Activated CD8-positive, alpha-beta memory T cell treated with anti-CD3 and anti-CD28 coated beads for 24 hours (primary cell): ENCODE measurements around the gene MANSC4.

Experiments used
- DNase-seq: peaks from one replicate; pipeline ENCODE4 v3.0.0-alpha.2; 2020

The MANSC4 gene

DNA sequence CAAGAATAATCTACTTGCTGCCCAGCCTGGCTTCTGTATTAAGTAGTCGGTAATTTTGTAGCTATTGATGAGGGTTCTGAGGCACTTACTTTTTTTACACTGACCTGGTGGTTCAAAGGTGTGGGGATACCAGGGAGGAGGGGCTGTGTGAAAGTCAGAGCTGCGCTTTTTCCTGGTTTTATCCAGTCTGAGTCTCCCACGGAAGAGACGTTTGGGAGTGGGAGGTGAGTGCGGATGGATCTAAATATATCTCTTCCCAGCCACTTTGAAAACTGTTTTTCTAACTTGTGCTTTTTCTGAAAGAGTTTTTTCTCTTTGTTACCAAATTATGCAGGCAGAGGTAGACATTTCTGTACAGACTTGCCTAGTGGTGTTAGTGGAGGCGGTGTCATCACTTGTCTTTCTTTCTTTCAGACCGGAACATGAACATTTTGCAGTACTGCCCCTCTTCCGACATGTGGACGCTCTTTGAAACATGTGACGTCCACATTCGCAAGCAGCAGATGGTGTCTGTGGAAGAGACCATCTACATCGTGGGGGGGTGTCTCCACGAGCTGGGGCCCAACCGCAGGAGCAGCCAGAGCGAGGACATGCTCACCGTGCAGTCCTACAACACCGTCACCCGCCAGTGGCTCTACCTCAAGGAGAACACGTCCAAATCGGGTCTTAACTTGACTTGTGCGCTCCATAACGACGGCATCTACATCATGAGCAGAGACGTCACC is 17.4 kb upstream of the MANSC4 start:
- no peak for DNase-seq

DNA sequence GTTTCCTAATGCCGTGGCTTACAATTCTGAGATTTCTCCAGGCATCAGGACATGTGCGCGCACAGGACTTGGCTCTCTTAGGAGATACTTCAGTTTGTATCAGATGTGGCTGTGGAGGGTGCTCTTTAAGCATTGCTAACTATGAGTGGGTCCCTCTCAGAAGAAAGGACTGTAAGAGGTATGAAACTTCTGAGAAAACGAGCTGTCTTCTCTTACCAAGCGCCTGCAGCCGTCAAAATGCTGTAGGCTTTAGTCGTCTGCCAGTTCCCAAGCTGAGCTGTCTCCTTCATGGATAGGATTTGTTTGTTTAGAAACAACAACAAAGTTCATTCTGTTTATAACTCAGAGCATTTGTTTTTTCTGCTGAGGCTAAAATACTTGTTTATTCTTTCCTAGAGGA is 16.1 kb upstream of the MANSC4 start:
- no peak for DNase-seq

DNA sequence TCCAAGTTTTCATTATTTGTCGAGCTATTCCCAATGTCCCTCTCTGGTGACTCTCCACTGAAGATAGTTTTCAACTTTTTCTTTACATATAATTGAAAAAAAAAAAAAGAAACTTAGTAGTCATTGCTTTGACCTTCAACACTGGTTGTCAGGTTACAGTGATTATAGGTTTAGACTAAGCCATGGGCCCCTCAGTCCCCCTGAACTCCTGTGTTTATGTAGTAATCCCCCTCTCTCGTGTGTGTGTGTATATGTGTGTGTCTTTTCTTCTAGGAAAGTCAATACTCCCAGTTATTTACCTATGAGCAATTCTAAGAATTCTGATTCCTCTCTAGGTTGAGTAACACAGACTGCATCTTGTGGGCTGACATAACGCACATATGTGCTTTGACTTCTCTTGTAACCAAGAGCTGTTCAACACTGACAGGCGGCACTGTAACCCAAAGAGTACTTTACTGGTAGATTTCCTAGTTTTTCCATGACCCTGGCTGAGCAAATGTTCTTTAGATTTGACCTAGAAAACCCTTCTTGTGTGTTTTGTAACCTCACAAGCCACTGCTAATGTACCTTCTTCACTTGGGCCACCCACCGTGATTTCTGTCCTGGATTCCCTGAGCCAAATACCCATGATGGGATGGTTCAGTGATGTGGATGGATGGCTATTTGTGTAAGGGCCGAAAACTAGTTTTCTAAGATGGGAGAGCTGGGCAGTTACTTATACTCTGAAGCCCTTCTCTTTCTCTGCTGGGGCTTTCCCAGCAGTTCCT is 15.0 kb upstream of the MANSC4 start:
- DNase-seq: no peak

DNA sequence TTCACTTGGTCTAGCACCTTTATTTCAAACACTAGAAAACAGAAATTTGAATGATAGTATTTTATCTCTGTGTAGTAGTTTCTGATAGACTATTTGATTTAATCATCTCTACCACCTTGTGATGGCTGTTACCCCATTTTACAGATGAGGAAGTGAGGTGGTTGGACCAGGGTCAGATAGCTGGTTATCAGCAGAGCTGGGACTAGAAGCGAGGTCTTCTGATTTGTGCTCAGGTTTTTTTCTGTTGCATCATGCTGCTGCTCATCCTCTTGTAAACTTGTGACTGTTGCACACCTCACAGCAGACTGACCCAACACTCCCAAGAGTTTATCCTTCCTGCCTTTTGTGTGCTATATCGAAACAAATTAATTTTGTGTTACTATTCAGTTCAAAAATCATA is 10.1 kb upstream of the MANSC4 start:
- no peak for DNase-seq

DNA sequence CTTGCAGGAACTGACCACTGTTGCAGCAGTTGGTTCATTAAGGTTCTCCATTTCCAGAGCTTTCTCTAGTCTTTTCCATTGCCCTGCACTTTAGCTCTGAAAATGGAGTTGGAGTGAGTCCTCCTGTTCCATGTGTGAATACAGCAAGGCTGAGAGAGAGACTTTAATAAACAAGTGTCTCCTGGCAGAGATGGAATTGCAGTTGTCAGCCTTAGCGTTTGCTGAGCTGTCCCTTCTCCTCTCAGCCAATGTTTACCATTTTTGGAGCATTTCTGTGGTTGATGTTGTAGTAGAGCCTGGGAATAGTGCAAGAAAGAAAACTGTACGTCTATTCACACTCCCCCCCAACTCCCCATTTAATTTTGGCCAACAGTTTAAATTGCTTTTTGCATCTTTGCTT is 7.5 kb upstream of the MANSC4 start:
- DNase-seq: no peak

DNA sequence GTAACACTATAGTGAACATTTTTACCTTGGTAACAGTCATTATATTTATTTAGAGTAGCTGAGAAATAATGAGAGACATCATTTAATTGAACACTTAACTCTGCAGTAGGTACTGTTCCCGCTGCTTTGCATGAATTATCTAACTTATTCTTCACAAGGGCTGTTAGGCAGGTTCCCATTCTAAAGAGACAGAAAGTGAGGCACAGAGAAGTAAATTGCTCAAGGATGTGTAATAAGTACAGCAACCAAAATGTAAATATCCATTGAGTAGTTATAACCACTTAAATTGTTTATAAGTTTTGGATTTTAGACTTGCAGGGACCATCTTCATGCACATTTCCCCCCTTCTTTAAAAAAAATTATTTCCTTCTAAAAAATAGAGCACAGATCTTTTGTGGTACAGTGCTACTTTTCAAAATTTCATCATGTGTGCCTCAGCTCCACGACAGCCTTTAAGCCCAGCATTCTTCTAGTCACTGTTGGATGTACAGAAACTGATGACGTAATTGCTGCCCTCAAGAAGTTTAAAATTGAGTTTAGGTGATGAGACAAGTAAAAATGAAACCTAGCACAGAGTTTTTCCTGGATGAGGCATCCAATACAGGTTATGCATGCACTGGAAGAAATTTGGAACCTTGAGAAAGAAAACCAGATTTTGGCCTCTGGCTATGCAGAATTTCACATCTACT is 6.0 kb upstream of the MANSC4 start:
- no peak for DNase-seq

DNA sequence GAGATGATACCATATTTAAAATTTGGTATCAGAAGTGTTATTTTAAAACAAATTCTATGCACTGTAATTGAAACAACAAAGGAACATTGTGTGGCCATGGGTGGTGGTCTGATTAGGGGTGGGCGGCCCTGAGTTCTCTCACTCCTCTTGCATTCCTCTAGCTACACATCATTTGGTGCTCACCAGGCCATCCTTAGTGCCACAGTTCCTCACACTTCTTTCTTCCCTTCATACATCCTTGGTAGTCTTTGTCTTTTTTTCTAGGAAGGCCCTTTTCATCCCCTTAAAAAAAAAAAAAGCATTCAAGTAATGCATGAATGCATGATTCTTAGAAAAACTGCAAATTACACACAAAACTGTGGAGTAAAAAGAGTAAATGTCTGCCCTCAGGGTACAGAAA is 2.4 kb upstream of the MANSC4 start:
- DNase-seq: no peak

DNA sequence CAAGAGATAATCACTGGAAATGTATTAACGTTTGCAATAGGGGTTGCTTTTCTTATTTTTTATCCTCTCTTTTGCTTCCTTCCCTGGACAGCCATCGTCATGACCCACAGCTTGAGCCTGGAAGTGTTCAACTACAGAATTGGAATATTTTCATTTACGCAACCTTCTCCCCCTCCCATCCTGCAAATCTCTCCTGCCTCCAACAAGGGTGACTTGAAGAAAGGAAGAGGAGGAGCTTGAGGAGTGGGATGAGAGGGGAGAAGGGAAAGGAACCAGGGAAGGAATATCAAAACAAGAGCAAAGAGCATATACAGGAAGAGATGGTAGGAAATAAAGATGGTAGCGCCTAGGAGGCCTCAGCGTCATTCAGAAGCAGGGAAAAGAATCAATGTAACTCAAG is 1.6 kb upstream of the MANSC4 start:
- no peak for DNase-seq

DNA sequence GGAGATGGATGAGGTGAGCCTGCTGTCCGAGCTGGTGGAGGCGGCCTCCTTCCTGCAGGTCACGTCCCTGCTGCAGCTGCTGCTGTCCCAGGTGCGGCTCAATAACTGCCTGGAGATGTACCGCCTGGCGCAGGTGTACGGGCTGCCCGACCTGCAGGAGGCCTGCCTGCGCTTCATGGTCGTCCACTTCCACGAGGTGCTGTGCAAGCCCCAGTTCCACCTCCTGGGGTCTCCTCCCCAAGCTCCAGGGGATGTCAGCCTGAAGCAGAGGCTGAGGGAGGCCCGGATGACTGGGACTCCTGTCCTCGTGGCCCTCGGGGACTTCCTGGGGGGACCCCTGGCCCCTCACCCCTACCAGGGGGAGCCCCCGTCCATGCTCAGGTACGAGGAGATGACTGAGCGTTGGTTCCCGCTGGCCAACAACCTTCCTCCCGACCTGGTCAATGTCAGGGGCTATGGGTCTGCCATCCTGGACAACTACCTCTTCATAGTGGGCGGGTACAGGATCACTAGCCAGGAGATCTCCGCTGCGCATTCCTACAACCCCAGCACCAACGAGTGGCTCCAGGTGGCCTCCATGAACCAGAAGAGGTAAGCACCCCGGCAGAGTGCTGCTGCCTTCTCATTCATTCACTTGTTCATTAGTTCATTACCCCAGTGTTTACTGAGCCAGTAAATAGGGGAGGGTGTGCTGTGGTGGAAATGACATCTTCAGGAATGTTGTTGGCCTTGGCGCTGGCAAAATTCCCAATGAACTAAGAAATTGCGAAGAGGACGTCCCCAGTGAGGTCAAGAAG is 774 bp upstream of the MANSC4 start:
- no peak for DNase-seq

DNA sequence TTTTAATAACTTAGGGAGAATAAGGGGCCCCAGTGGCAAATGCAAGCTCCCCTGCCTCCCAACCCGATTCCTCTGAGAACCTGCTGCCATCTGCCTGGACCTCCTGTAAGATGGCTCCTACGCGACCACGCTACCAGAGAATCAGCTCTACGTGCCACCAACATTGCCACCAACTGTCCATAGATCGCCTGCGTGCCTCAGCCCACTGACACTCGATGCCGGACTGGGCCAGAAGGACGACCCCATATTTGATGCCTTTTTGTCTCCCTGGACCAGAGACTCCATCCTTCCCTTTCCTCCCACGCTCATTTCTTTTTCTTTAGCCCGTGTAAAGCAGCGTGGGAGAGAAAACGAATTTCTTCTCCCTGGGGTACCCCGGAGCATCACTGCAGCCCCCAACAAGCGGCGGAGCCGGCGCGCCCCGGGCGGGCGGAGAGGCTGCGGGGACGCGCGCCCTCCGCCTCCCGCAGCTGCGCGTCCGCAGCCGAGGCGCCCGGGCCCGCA is 568 bp downstream of the MANSC4 start:
- DNase-seq: no peak

DNA sequence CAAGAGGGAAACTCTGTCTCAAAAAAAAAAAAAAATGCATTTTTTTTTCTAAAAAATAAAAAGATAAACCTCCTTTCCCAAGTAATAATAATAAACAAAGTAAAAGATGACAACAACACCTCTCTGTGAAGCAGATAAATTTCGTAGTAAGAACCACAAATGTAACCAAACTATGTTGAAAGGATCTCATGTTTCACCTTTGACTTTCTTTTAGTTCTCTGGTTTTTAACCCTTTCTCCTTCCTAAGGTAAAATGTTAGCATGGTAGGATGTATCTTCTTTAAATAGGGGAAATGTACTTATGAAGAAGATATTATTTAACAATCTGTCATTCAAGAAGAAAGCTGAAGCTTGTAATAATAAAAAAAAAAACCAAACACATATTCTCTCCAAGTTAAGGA is 1.8 kb downstream of the MANSC4 start:
- DNase-seq: no peak

DNA sequence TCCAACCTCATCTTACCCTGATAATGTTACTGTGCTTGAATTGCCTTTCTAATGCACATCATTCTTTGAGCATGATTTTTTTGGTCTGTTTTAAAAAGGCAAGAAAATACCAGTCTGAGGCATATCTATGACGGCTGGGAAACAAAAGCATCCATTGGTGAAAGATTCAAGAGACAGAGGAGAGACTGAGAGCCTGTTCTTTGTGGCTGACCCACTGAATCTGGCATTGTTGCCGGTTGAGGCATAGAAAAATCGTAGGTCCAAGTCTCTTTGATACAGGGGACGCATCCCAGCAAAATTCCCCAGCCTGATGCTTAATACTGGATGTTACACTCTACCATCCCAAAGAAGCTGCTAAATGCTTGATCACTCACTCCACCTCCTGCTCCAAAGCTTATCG is 2.9 kb downstream of the MANSC4 start:
- no peak for DNase-seq

DNA sequence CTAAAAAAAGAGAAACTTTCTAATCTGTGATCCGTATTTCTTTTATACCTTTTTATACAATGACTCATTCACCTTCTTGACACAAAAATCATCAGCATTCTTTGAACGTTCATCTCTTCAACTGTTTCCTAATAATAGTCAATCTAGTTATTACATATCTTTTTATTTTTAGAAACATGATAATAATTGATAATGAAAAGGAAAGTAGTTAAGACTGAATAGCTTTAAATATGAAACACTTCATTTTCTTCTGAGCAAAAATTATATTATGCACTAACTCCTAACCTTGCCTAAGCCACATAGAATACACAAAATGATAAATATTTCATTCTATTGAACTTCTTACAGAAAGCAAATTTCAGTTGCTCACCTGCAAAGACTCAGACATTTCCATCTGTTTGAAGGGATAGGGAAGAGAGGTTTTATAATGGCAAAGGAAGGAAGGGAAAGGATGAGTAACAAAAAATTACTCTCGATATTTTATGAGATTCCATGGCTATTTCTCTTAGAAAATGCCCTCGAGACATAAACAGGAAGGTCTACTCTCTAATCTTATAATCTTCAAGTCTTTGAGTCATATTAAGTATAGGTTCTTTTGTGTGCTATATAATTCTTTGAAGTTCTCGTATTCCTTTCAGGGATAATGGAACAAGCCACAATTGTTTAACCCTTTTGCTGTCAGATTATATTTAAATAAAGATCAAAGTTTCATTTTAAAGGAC is 7.5 kb downstream of the MANSC4 start:
- no peak for DNase-seq

DNA sequence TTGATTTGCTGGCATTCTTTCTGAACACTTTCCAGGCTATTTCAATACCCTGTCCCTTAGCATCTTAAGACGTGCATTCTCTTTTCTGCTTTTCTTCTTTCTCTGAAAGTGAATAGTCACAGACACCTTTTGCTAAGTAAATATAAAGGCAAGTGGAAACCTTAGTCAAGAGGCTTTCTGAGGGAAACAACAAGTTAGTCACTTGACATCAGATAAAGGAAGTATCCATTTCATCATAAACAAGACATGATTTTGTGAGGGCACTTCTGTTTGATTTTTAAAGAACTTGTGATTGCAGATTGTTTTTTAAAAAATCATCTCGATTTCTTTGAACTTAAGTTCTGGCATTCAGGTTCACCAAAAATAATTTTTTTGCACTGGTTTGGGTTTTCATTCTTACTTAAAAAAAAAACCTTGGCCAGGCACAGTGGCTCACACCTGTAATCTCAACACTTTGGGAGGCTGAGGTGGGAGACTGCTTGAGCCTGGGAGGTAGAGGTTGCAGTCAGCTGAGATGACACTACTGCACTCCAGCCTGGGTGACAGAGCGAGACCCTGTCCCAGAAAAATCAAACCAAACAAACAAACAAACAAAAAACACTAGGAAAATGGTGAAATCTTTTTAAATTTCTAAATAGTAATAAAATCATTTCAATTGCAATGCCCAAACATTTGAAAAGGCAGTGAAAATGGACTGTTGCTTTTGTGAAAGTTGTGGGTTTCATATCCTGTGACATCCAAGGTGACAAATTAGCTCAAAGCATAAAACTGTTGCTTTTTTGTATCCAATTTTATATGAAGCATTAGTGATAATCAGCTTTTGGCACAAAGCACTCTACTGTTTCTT is 8.3 kb downstream of the MANSC4 start:
- DNase-seq: no peak

DNA sequence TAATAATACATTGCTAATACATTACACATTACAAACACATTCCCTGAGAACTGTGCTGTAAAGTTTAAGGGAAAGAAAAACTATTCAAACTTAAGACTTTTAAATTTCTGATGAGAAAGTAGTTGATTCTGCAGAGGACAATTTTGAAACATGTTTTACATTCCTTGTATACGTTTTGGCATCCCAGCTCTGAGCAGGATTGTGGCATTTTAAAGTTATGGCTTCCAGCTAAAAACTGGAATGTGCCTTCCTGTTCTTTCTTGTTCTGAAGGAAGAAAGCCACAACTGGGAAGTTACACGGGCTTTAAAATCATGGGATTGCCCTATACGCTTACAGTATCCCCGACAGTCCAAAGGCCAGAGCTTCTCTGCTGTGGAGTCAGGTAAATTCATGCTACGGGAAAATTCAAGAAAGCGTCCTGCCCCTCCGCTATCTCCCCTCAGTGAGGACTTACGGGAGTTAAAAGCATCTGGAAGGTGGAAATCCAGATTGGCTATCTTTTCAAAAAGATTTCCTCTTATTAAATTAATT is 10.8 kb downstream of the MANSC4 start:
- DNase-seq: no peak

DNA sequence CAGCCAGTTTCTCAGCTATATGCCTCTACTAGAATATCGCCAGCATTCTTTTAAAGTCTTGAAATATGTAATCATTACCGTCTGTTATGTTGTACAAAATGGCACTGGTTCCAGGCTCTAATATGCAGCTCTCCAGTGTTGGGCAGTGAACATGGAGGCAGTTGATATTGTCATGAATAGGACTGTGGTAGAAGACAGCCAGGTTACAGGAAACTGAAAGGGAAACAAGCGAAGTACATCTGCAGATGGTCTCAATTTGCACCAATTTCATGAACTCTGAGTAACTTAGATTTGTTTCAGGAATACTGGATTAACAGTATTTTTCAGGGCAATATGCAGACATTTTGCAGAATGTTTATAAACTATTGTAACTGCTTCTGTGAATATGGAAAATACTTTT is 13.4 kb downstream of the MANSC4 start:
- DNase-seq: no peak

DNA sequence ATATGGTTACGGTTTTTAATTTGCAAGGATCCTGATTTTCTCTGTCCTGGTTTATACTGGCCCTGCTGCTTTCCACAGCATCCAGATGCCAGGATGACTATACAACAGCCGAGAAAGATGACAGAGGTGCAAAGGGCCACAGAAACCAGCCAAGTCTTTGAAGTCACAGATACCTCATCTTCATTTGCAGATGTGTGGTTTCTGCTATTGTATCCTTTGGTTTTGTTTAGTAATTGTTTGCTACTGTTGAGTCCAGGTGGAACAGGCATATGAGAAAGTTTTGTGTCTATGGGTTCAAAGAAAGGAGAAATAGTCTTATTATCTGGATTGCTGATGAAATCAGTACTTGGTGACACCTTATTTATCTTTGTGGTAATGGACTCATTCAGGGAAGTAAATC is 17.3 kb downstream of the MANSC4 start:
- DNase-seq: no peak

DNA sequence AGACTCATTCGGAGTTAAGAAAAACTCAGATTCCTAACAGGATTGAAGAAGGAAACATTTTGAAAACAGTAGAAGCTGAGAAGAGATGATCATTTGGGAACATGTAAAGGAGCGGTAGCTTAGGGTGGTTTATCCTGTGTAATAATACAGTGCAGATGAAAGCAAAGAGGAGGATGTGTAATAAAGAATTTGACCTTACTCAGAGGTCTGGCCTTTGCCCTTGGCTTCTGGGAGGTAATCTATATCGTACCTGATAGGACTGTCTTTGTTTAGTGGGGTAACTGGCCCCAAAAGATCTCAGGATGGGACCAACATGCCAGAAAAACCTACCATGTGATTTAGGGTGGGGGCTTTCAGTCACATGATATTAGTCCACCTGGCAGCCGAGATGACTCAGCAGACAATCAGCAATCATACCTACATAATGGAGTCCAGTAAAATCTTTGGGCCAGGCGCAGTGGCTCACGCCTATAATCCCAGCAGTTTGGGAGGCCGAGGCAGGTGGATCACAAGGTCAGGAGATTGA is 23.3 kb downstream of the MANSC4 start:
- DNase-seq: no peak

DNA sequence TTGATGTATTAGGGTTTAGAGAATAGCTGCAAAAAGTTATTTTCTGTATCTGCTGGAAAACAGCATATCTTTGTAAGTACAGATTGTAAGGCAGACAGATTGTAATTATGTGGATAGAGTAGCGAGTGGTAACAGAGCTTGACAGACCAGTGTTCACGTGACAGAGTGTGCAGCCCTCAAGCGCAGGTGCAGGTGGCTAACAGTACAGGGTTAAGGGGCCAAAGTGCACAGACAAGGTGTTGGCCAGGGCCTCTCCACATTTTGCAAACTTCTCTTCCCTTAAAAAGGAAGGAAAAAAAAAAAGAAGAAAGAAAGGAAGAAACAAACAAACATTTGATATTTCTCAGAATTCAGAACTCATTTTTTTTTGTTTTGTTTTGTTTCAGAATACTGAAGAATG is 25.2 kb downstream of the MANSC4 start:
- no peak for DNase-seq

DNA sequence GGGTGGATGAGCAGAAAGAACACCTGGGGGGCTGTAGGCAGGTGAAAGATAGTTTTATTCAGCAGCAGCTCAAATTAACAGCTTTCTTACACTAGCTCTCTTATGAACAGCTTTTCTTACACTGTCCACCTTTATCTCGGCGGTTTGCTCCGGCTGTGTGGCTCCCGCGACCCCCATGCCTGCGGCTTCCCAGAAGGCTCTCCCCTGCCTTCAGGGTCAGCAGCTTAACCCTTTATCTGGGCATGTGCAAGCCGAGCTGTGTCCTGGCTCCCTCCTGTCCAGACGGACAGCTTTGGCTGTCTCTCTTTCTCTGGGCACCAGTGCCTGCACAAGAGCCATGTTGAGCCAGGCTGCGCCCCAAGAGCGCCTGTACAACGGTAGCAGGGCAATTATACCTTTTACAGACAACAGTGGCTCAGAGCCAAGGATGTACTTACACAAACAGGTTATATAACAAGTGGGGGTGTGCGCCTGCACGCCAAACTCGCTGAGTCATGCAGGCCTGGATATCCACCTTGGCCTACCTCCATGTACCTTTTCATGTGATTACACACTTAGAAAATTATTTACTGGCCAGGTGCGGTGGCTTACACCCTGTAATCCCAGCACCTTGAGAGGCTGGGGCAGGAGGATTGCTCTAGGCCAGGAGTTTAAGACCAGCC is 28.5 kb downstream of the MANSC4 start:
- DNase-seq: no peak
